NT2/D1 (cell line): ENCODE data around the gene BCL6B.

Experiments
- SUZ12 ChIP-seq: IDR thresholded peaks from 2 replicates; pipeline ENCODE4 v1.6.1; 2011; ENCODE audit not compliant: insufficient read length, insufficient read depth; ENCODE audit errors: extremely low read depth
- YY1 ChIP-seq: IDR thresholded peaks from 2 replicates; pipeline ENCODE4 v1.6.1; 2011; ENCODE audit not compliant: insufficient read length, insufficient read depth
- ZNF274 ChIP-seq: IDR thresholded peaks from 2 replicates; pipeline ENCODE4 v1.6.1; 2011; ENCODE audit warnings: mild to moderate bottlenecking, low read depth, low read length

- TF ChIP-seq ZNF274 (no peak), YY1 (no peak), SUZ12 (no peak)
Measured at GRCh38 chr17:7043182-7043496, 20.3 kb downstream of the BCL6B start.
